GM12878 (cell line): ENCODE data around the gene PRDX3. TPM values are rescaled to one million over a fixed set of nuclear protein-coding genes. Genes with fewer than 3 reads are reported as not detected.

Experiments
- ASH2L ChIP-seq: fragments of 300-600, 200-600 bp; sonication (generic); IDR thresholded peaks from 2 replicates; pipeline ENCODE4 v1.6.1; 2017; ENCODE audit warnings: low read depth, mild to moderate bottlenecking, borderline replicate concordance
- CBFB ChIP-seq: IDR thresholded peaks from 2 replicates; pipeline ENCODE4 v1.6.1; 2016; ENCODE audit warnings: antibody characterized with exemption, low read depth
- ESRRA ChIP-seq: IDR thresholded peaks from 2 replicates; pipeline ENCODE4 v1.6.1; 2012; ENCODE audit warnings: mild to moderate bottlenecking, low read length, improper control_type of control experiment
- MLLT1 ChIP-seq: fragments of 450-650 bp; IDR thresholded peaks from 2 replicates; pipeline ENCODE4 v1.6.1; 2016; ENCODE audit warnings: mild to moderate bottlenecking
- MTA2 ChIP-seq: fragments of 450-650 bp; IDR thresholded peaks from 2 replicates; pipeline ENCODE4 v1.6.1; 2016; ENCODE audit warnings: low read depth, mild to moderate bottlenecking, moderate library complexity
- MYC ChIP-seq: IDR thresholded peaks from 2 replicates; pipeline ENCODE4 v1.6.1; 2011; ENCODE audit warnings: mild to moderate bottlenecking, low read length, moderate library complexity, inconsistent platforms; ENCODE audit not compliant: insufficient read depth, insufficient replicate concordance, insufficient read length, severe bottlenecking
- NFXL1 ChIP-seq: fragments of 450-650 bp; IDR thresholded peaks from 2 replicates; pipeline ENCODE4 v1.6.1; 2017; ENCODE audit warnings: antibody characterized with exemption, mild to moderate bottlenecking, borderline replicate concordance
- NR2C2 ChIP-seq: IDR thresholded peaks from 2 replicates; pipeline ENCODE4 v1.6.1; 2011; ENCODE audit warnings: borderline replicate concordance, low read depth; ENCODE audit not compliant: control insufficient read depth, insufficient read length
- RAD21 ChIP-seq: IDR thresholded peaks from 2 replicates; pipeline ENCODE4 v1.6.1; 2011; ENCODE audit warnings: mild to moderate bottlenecking, low read depth, low read length, moderate library complexity; ENCODE audit not compliant: insufficient read depth
- ZBTB11 ChIP-seq: fragments of 450-650 bp; formaldehyde crosslinking; IDR thresholded peaks from 2 replicates; pipeline ENCODE4 v1.5.0; 2022; ENCODE audit warnings: mild to moderate bottlenecking, missing genetic modification characterization
- ZBTB40 ChIP-seq: fragments of 450-650 bp; IDR thresholded peaks from 2 replicates; pipeline ENCODE4 v1.6.1; 2016; ENCODE audit warnings: mild to moderate bottlenecking, moderate library complexity, borderline replicate concordance
- ZNF207 ChIP-seq: fragments of 450-650 bp; IDR thresholded peaks from 2 replicates; pipeline ENCODE4 v1.6.1; 2014; ENCODE audit warnings: antibody characterized with exemption, mild to moderate bottlenecking, borderline replicate concordance
- ZNF384 ChIP-seq: IDR thresholded peaks from 2 replicates; pipeline ENCODE4 v1.6.1; 2012; ENCODE audit warnings: low read depth, mild to moderate bottlenecking, low read length, improper control_type of control experiment, borderline replicate concordance
- ZNF622 ChIP-seq: fragments of 450-650 bp; IDR thresholded peaks from 2 replicates; pipeline ENCODE4 v1.6.1; 2017; ENCODE audit warnings: mild to moderate bottlenecking, inconsistent platforms
- polyA plus RNA-seq, 11 experiments: library from polyadenylated mRNA; depleted of rRNA in 4 of 11; unstranded in 6 of 11; stranded (reverse) in 5 of 11; fragments of >200 nt; fragmentation: Nextera tagmentation in 4 of 11; fragmentation: Illumina TruSeq in 1 of 11; extraction: Ambion mirVana in 4 of 11; extraction: Trizol in 1 of 11; gene quantifications; 1 replicate in 1 of 11; 2 replicates in 10 of 11; pipeline versions ENCODE4 v1.2.1 to v1.2.3, GENCODE V29; 2011 to 2016; ENCODE audit warnings: inconsistent platforms in 2 of 11, missing spikeins in 2 of 11, low read depth in 1 of 11
- total RNA-seq, 4 experiments: library from RNA; depleted of rRNA in 3 of 4; stranded (reverse); fragments of >200 nt in 3 of 4; fragmentation: Illumina TruSeq in 1 of 4; extraction: Trizol in 1 of 4; gene quantifications; 2 replicates each; pipeline versions ENCODE4 v1.2.1 to v1.2.3, GENCODE V29; 2013 to 2021
- TF ChIP-seq, protein P1 (sequence below): fragments of 450-650 bp; IDR thresholded peaks from 2 replicates; pipeline ENCODE4 v1.6.1; 2017; ENCODE audit warnings: mild to moderate bottlenecking, moderate library complexity

PRDX3 gene
- total and polyA plus RNA-seq, 10 of the 15 experiments (the other 5 are each of a cell fraction or from before 2014, with no cell fraction given): 195 to 1,431 (median 398) TPM

DNA sequence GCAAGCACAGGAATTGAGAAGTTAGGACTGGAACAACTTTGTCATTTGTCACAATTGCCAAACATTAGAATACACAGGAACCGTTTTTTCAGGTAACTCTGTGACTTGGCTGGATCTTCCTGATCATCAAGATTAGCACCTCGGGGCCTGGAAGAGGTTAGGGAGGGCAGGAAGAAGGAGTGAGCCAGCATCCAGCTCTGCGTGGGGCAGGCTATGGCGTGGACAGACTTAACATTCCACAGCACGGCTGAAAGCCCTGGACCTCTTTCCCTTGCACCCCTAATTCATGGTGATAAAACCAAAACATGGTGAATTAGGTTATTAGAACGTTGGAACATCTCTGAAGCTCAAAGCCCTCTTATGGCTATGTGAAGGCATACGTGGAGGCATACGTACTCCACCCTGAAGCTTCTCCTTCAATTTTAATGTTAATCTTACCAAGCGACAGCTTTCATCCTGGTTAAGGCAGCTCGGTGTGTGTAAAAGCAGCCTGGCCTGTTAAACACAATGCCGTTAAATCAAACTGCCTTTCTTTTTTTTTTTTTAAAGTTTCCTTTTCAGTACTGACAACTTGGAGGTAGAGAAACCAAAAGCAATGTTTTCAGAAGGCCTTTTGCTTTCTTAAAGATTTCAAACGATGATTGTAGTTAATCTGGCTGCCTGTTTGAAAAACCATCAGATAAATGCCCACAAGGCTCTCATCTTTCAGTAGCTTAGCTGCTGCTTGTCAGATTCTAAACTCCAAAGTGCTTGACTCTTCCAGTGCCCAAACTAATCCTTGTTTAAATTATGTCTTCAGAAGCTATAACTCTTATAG lies 33.2 kb upstream of the PRDX3 start (continued):
- TF ChIP-seq MTA2 (no peak), ZNF622 (no peak), NR2C2 (no peak), CBFB (no peak), MYC (no peak), ESRRA (no peak), NFXL1 (no peak), ZBTB40 (peak; percentile 43), ASH2L (peak; percentile 74; the same call in 1 of the 2 replicates), MLLT1 (peak; percentile 92), ZNF207 (no peak), ZNF384 (peak; percentile 83), RAD21 (no peak), ZBTB11 (CRISPR knock-in tag) (no peak)
- TF ChIP-seq, protein P1, sequence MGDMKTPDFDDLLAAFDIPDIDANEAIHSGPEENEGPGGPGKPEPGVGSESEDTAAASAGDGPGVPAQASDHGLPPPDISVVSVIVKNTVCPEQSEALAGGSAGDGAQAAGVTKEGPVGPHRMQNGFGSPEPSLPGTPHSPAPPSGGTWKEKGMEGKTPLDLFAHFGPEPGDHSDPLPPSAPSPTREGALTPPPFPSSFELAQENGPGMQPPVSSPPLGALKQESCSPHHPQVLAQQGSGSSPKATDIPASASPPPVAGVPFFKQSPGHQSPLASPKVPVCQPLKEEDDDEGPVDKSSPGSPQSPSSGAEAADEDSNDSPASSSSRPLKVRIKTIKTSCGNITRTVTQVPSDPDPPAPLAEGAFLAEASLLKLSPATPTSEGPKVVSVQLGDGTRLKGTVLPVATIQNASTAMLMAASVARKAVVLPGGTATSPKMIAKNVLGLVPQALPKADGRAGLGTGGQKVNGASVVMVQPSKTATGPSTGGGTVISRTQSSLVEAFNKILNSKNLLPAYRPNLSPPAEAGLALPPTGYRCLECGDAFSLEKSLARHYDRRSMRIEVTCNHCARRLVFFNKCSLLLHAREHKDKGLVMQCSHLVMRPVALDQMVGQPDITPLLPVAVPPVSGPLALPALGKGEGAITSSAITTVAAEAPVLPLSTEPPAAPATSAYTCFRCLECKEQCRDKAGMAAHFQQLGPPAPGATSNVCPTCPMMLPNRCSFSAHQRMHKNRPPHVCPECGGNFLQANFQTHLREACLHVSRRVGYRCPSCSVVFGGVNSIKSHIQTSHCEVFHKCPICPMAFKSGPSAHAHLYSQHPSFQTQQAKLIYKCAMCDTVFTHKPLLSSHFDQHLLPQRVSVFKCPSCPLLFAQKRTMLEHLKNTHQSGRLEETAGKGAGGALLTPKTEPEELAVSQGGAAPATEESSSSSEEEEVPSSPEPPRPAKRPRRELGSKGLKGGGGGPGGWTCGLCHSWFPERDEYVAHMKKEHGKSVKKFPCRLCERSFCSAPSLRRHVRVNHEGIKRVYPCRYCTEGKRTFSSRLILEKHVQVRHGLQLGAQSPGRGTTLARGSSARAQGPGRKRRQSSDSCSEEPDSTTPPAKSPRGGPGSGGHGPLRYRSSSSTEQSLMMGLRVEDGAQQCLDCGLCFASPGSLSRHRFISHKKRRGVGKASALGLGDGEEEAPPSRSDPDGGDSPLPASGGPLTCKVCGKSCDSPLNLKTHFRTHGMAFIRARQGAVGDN: no peak
